Endothelial cell of umbilical vein (primary cell): Measurements from ENCODE around the gene CRYBB2.
"Not testable (repeated sequence)": the region's sequence is repeated elsewhere in the genome, so short reads cannot be mapped to it uniquely, and the experiment has no call there.

Experiments used
- JUN ChIP-seq: IDR thresholded peaks from 2 replicates; pipeline ENCODE4 v1.6.1; 2011; ENCODE audit warnings: borderline replicate concordance, low read depth; ENCODE audit not compliant: insufficient read length, insufficient read depth
- MAX ChIP-seq: IDR thresholded peaks from 2 replicates; pipeline ENCODE4 v1.6.1; 2011; ENCODE audit not compliant: insufficient read depth, insufficient read length
- POLR2A ChIP-seq: IDR thresholded peaks from 2 replicates; pipeline ENCODE4 v1.6.1; 2012; ENCODE audit warnings: low read depth, mild to moderate bottlenecking, control low read depth, low read length
- POLR2AphosphoS5 ChIP-seq: IDR thresholded peaks from 2 replicates; pipeline ENCODE4 v1.6.1; 2012; ENCODE audit warnings: low read depth, mild to moderate bottlenecking, control low read depth, low read length, moderate library complexity; ENCODE audit not compliant: insufficient read depth
- TF ChIP-seq, protein P1 (sequence below), 2 donors: IDR thresholded peaks; 1 replicate in 1 of 2; 2 replicates in 1 of 2; pipeline ENCODE4 v1.5.1; 2011; ENCODE audit warnings: low read length in 2 of 2, mild to moderate bottlenecking in 2 of 2, moderate library complexity in 2 of 2, control low read depth in 1 of 2, inconsistent platforms in 1 of 2, low read depth in 1 of 2; ENCODE audit not compliant: insufficient read depth in 1 of 2; ENCODE audit errors: extremely low read depth in 1 of 2

GRCh38 chr22:25273231-25273630 lies 53.8 kb downstream of the CRYBB2 start:
- TF ChIP-seq POLR2AphosphoS5, MAX, POLR2A, JUN: not testable (repeated sequence)
- TF ChIP-seq, protein P1, sequence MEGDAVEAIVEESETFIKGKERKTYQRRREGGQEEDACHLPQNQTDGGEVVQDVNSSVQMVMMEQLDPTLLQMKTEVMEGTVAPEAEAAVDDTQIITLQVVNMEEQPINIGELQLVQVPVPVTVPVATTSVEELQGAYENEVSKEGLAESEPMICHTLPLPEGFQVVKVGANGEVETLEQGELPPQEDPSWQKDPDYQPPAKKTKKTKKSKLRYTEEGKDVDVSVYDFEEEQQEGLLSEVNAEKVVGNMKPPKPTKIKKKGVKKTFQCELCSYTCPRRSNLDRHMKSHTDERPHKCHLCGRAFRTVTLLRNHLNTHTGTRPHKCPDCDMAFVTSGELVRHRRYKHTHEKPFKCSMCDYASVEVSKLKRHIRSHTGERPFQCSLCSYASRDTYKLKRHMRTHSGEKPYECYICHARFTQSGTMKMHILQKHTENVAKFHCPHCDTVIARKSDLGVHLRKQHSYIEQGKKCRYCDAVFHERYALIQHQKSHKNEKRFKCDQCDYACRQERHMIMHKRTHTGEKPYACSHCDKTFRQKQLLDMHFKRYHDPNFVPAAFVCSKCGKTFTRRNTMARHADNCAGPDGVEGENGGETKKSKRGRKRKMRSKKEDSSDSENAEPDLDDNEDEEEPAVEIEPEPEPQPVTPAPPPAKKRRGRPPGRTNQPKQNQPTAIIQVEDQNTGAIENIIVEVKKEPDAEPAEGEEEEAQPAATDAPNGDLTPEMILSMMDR (IDR thresholded peaks at IDR 0.05; ENCODE audit: extremely low read depth in 1 of 2, insufficient read depth in 1 of 2, low read depth in 1 of 2, low read length in 2 of 2) = not testable (repeated sequence)
